Small intestine (tissue), 7 donors: Measurements from ENCODE around the gene NCOA3. TPM values are rescaled to one million over a fixed set of nuclear protein-coding genes. Genes with fewer than 3 reads are reported as not detected.

Experiments
- DNase-seq, 2 donors: peaks; one replicate each; pipeline versions ENCODE4 v3.0.0 to v3.0.0-alpha.2; 2013
- FAIRE-seq: peaks from 2 replicates; lab custom pipeline; 2012; peaks lifted over from hg19 to GRCh38; lab: Jason Lieb, UNC
- H3K27ac ChIP-seq, 3 donors: one replicate each; pipeline ENCODE4 v1.5.1; 2013; ENCODE audit warnings: low read length in 2 of 3, mild to moderate bottlenecking in 2 of 3, control low read depth in 1 of 3, inconsistent platforms in 1 of 3, low read depth in 1 of 3, moderate library complexity in 1 of 3
- H3K27me3 ChIP-seq, 3 donors: one replicate each; pipeline ENCODE4 v1.6.1; 2013; ENCODE audit warnings: low read length in 3 of 3, inconsistent platforms in 1 of 3; ENCODE audit not compliant: control insufficient read depth in 3 of 3, insufficient read depth in 3 of 3
- H3K36me3 ChIP-seq, 3 donors: one replicate each; pipeline ENCODE4 v1.6.1; 2013; ENCODE audit warnings: low read length in 3 of 3, inconsistent platforms in 1 of 3, low read depth in 1 of 3, mild to moderate bottlenecking in 1 of 3, moderate library complexity in 1 of 3; ENCODE audit not compliant: control insufficient read depth in 3 of 3, insufficient read depth in 2 of 3
- H3K4me1 ChIP-seq, 3 donors: one replicate each; pipeline ENCODE4 v1.6.1; 2013; ENCODE audit warnings: low read length in 2 of 3, inconsistent platforms in 1 of 3, low read depth in 1 of 3, mild to moderate bottlenecking in 1 of 3, moderate library complexity in 1 of 3; ENCODE audit not compliant: control insufficient read depth in 3 of 3, insufficient read depth in 2 of 3
- H3K4me3 ChIP-seq, 3 donors: one replicate each; pipeline ENCODE4 v1.5.1; 2013; ENCODE audit warnings: low read length in 3 of 3, control low read depth in 1 of 3, inconsistent platforms in 1 of 3, low read depth in 1 of 3, mild to moderate bottlenecking in 1 of 3, moderate library complexity in 1 of 3
- H3K9me3 ChIP-seq, 2 donors: one replicate each; pipeline ENCODE4 v1.6.1; 2013; ENCODE audit warnings: low read depth in 1 of 2, low read length in 1 of 2; ENCODE audit not compliant: control insufficient read depth in 2 of 2, insufficient read depth in 1 of 2
- WGBS, 3 donors: extraction: QIAGEN DNeasy Blood & Tissue Kit; methylation state at CpG; one replicate each; pipeline ENCODE4 v1.1.7; 2013; 5-methylcytosine and 5-hydroxymethylcytosine counted together
- polyA plus RNA-seq, 4 donors: library from polyadenylated mRNA; stranded (reverse) in 3 of 4; unstranded in 1 of 4; fragments of 200-250 nt in 3 of 4; fragments of 120-200 nt in 1 of 4; gene quantifications; one replicate each; pipeline versions ENCODE4 v1.2.1 to v1.2.3, GENCODE V29; 2013
- donor health status: healthy with polysubstance abuse.
- donor health status: control.
- donor health status: control.
- donor health status: Bipolar disorder and iron deficiency.
- donor health status: healthy.

The NCOA3 gene
- polyA plus RNA-seq, 4 donors, result 3.4 to 14.9 (median 5.1) TPM

- H3K27me3 ChIP-seq, result no peaks in the 10 kb centered on the region
- no peak for FAIRE-seq
Observed at GRCh38 chr20:47666304-47666703, 164.6 kb downstream of the NCOA3 start.

GRCh38 chr20:47667086-47667485 lies 165.4 kb downstream of the NCOA3 start:
- H3K36me3 ChIP-seq, result peaks cover 0 to 56% (median 0%) of the 10 kb centered on the region in 3 donors
- WGBS, 3 donors, result 84 to 92% (median 90%) methylated on average over 5 of the region's 5 CpGs
- H3K4me3 ChIP-seq, result no peak overlapping the region
- H3K27ac ChIP-seq, result no peak overlapping the region
- no peak for DNase-seq
- H3K27me3 ChIP-seq, result no peaks in the 10 kb centered on the region
- no peaks in the 10 kb centered on the region for H3K9me3 ChIP-seq
- no peak for FAIRE-seq
- H3K4me1 ChIP-seq, result peaks cover 0 to 2% (median 0%) of the 10 kb centered on the region in 3 donors

More at GRCh38 chr20:47666304-47666703, 164.6 kb downstream of the NCOA3 start:
- DNase-seq, result no peak
- Histone ChIP-seq H3K9me3 (no peaks in the 10 kb centered on the region), H3K36me3 (peaks cover 0 to 62% (median 0%) of the 10 kb centered on the region in 3 donors), H3K27ac (no peak overlapping the region), H3K4me3 (no peak overlapping the region), H3K4me1 (peaks cover 0 to 2% (median 0%) of the 10 kb centered on the region in 3 donors)
- 93 to 97% (median 97%) methylated on average over 19 of the region's 19 CpGs for WGBS, 3 donors

GRCh38 chr20:47667531-47668312 lies 166.0 kb downstream of the NCOA3 start:
- H3K27me3 ChIP-seq, result no peaks in the 10 kb centered on the region
- H3K27ac ChIP-seq, result no peak overlapping the region
- H3K4me1 ChIP-seq, result peaks cover 0 to 2% (median 0%) of the 10 kb centered on the region in 3 donors
- FAIRE-seq (no peak), DNase-seq (no peak)
- 74 to 87% (median 76%) methylated on average over 18 to 19 of the region's 19 CpGs for WGBS, 3 donors
- peaks cover 0 to 52% (median 0%) of the 10 kb centered on the region in 3 donors for H3K36me3 ChIP-seq
- H3K4me3 ChIP-seq, result no peak overlapping the region
- H3K9me3 ChIP-seq, result no peaks in the 10 kb centered on the region

GRCh38 chr20:47668313-47669151 lies 166.8 kb downstream of the NCOA3 start:
- no peaks in the 10 kb centered on the region for H3K9me3 ChIP-seq
- H3K27me3 ChIP-seq, result no peaks in the 10 kb centered on the region
- 73 to 90% (median 79%) methylated on average over 23 of the region's 23 CpGs for WGBS, 3 donors
- H3K27ac ChIP-seq, result no peak overlapping the region
- peak; percentile 36 to 70 for DNase-seq
- peaks cover 0 to 2% (median 0%) of the 10 kb centered on the region in 3 donors for H3K4me1 ChIP-seq
- H3K36me3 ChIP-seq, result peaks cover 0 to 52% (median 0%) of the 10 kb centered on the region in 3 donors
- H3K4me3 ChIP-seq, result no peak overlapping the region
- FAIRE-seq, result no peak

GRCh38 chr20:47669152-47669425 lies 167.4 kb downstream of the NCOA3 start:
- H3K4me1 ChIP-seq, result peaks cover 0 to 2% (median 0%) of the 10 kb centered on the region in 3 donors
- FAIRE-seq (no peak), DNase-seq (no peak)
- no peak overlapping the region for H3K4me3 ChIP-seq
- H3K27me3 ChIP-seq, result no peaks in the 10 kb centered on the region
- no peaks in the 10 kb centered on the region for H3K9me3 ChIP-seq
- 81 to 92% (median 85%) methylated on average over 8 of the region's 8 CpGs for WGBS, 3 donors
- H3K36me3 ChIP-seq, result peaks cover 0 to 55% (median 0%) of the 10 kb centered on the region in 3 donors
- no peak overlapping the region for H3K27ac ChIP-seq

- H3K9me3 ChIP-seq, result no peaks in the 10 kb centered on the region
- WGBS, 3 donors, result 85 to 90% (median 89%) methylated on average over 4 of the region's 4 CpGs
- H3K27me3 ChIP-seq, result no peaks in the 10 kb centered on the region
- H3K4me1 ChIP-seq, result peaks cover 0 to 2% (median 0%) of the 10 kb centered on the region in 3 donors
- no peak for FAIRE-seq
- H3K4me3 ChIP-seq, result no peak overlapping the region
- peaks cover 0 to 57% (median 0%) of the 10 kb centered on the region in 3 donors for H3K36me3 ChIP-seq
- no peak for DNase-seq
- H3K27ac ChIP-seq, result no peak overlapping the region
Observed at GRCh38 chr20:47669489-47669888, 167.8 kb downstream of the NCOA3 start.

- WGBS, 3 donors, result 90 to 93% (median 93%) methylated on average over 22 of the region's 22 CpGs
- Histone ChIP-seq H3K9me3 (no peaks in the 10 kb centered on the region), H3K27ac (no peak overlapping the region), H3K4me3 (no peak overlapping the region), H3K36me3 (peaks cover 0 to 54% (median 0%) of the 10 kb centered on the region in 3 donors), H3K4me1 (peaks cover 0 to 2% (median 0%) of the 10 kb centered on the region in 3 donors), H3K27me3 (no peaks in the 10 kb centered on the region)
- FAIRE-seq (no peak), DNase-seq (no peak)
Observed at GRCh38 chr20:47669927-47670890, 168.5 kb downstream of the NCOA3 start.
